HG03520 (cell line): ENCODE measurements around the gene KRT7.

Experiments
- ATAC-seq: cut with Tn5 transposase; IDR thresholded peaks from one replicate; pipeline ENCODE4 v1.9.1; 2021; ENCODE audit warnings: mild to moderate bottlenecking, moderate library complexity; ENCODE audit not compliant: unreplicated experiment

KRT7 gene

GRCh38 chr12:52211716-52212585, 21.1 kb upstream of the KRT7 start:
- no peak for ATAC-seq

- no peak for ATAC-seq
Observed at GRCh38 chr12:52212701-52213563, 20.1 kb upstream of the KRT7 start.

- no peak for ATAC-seq
Observed at GRCh38 chr12:52213564-52214420, 19.3 kb upstream of the KRT7 start.

GRCh38 chr12:52214421-52214802, 18.6 kb upstream of the KRT7 start:
- ATAC-seq: no peak

- ATAC-seq: no peak
Observed at GRCh38 chr12:52215587-52216031, 17.4 kb upstream of the KRT7 start.

GRCh38 chr12:52216100-52216499, 16.9 kb upstream of the KRT7 start:
- no peak for ATAC-seq

- ATAC-seq: no peak
Observed at GRCh38 chr12:52216807-52217206, 16.2 kb upstream of the KRT7 start.

GRCh38 chr12:52217223-52217622, 15.8 kb upstream of the KRT7 start:
- no peak for ATAC-seq

GRCh38 chr12:52218001-52218400, 15.0 kb upstream of the KRT7 start:
- ATAC-seq: no peak

GRCh38 chr12:52220477-52220876, 12.6 kb upstream of the KRT7 start:
- no peak for ATAC-seq

- ATAC-seq: no peak
Observed at GRCh38 chr12:52221070-52221781, 11.8 kb upstream of the KRT7 start.

- ATAC-seq: no peak
Observed at GRCh38 chr12:52221912-52222457, 11.1 kb upstream of the KRT7 start.

- no peak for ATAC-seq
Observed at GRCh38 chr12:52222692-52223091, 10.4 kb upstream of the KRT7 start.

- no peak for ATAC-seq
Observed at GRCh38 chr12:52223406-52224039, 9.5 kb upstream of the KRT7 start.

- ATAC-seq: no peak
Observed at GRCh38 chr12:52224151-52224550, 8.9 kb upstream of the KRT7 start.

- no peak for ATAC-seq
Observed at GRCh38 chr12:52225752-52226151, 7.3 kb upstream of the KRT7 start.

- ATAC-seq: no peak
Observed at GRCh38 chr12:52226446-52226845, 6.6 kb upstream of the KRT7 start.

GRCh38 chr12:52227606-52228166, 5.4 kb upstream of the KRT7 start:
- no peak for ATAC-seq

GRCh38 chr12:52228366-52228765, 4.7 kb upstream of the KRT7 start:
- no peak for ATAC-seq
